ENCODE data around the gene RPS21.
"Not testable (repeated sequence)": the region's sequence is repeated elsewhere in the genome, so short reads cannot be mapped to it uniquely, and the experiment has no call there.

The RPS21 gene

GRCh38 chr20:62369815-62370114 lies 17.1 kb upstream of the RPS21 start:
- no peak for DNase-seq (ENCODE audit: low read depth)
- TF ChIP-seq CTCF (IDR thresholded peaks at IDR 0.05; ENCODE audit: low read depth, low read length, missing control alignments): no peak
- H3K4me3 ChIP-seq (ENCODE audit: low read depth, low read length): no peak overlapping the region

- no peak for DNase-seq (ENCODE audit: low read depth)
- H3K4me3 ChIP-seq (ENCODE audit: low read depth, low read length): no peak overlapping the region
- no peak for TF ChIP-seq CTCF (IDR thresholded peaks at IDR 0.05; ENCODE audit: low read depth, low read length, missing control alignments)
These were observed 16.6 kb upstream of the RPS21 start for GRCh38 chr20:62370115-62370806.

GRCh38 chr20:62370807-62371587 lies 15.9 kb upstream of the RPS21 start:
- no peak for DNase-seq (ENCODE audit: low read depth)
- no peak for TF ChIP-seq CTCF (IDR thresholded peaks at IDR 0.05; ENCODE audit: low read depth, low read length, missing control alignments)
- H3K4me3 ChIP-seq (ENCODE audit: low read depth, low read length): no peak overlapping the region

- no peak for DNase-seq (ENCODE audit: low read depth)
- no peak for TF ChIP-seq CTCF (IDR thresholded peaks at IDR 0.05; ENCODE audit: low read depth, low read length, missing control alignments)
- no peak overlapping the region for H3K4me3 ChIP-seq (ENCODE audit: low read depth, low read length)
These were observed 15.3 kb upstream of the RPS21 start for GRCh38 chr20:62371588-62372041.

- no peak for DNase-seq (ENCODE audit: low read depth)
- TF ChIP-seq CTCF (IDR thresholded peaks at IDR 0.05; ENCODE audit: low read depth, low read length, missing control alignments): no peak
- no peak overlapping the region for H3K4me3 ChIP-seq (ENCODE audit: low read depth, low read length)
These were observed 14.6 kb upstream of the RPS21 start for GRCh38 chr20:62372042-62372993.

GRCh38 chr20:62373631-62374179 lies 13.2 kb upstream of the RPS21 start:
- not testable (repeated sequence) for DNase-seq (ENCODE audit: low read depth); H3K4me3 ChIP-seq (ENCODE audit: low read depth, low read length)

Measured in GM12864 (cell line).